CD4-positive, alpha-beta T cell (primary cell): ENCODE measurements around the gene MYO9A. TPM values are rescaled to one million over a fixed set of nuclear protein-coding genes. Genes with fewer than 3 reads are reported as not detected.

ENCODE experiments used
- ATAC-seq: fragments of 200-7000 bp; cut with Tn5 transposase; one replicate; pipeline ENCODE4 v1.10.0; 2022; ENCODE audit warnings: mild to moderate bottlenecking; ENCODE audit not compliant: poor library complexity
- CTCF ChIA-PET: fragments of 350-600 bp; sonication (Branson Sonifier 250); formaldehyde crosslinking; loops from one replicate; lab custom pipeline; 2021; ENCODE audit warnings: antibody characterized with exemption, inconsistent platforms; lab: Charles Lee
- POLR2A ChIA-PET: fragments of 350-600 bp; sonication (Branson Sonifier 250); formaldehyde crosslinking; loops from one replicate; lab custom pipeline; 2021; ENCODE audit warnings: antibody characterized with exemption, inconsistent platforms; lab: Charles Lee
- DNase-seq, 14 experiments: peaks; one replicate each; pipeline ENCODE4 v3.0.0-alpha.2; 2013 to 2020; ENCODE audit warnings: mixed read lengths in 2 of 14
- H3K27ac ChIP-seq, 2 donors: one replicate each; pipeline versions ENCODE4 v1.5.1 to v1.7.0; 2013; ENCODE audit warnings: low read length in 2 of 2, low read depth in 1 of 2, mild to moderate bottlenecking in 1 of 2
- H3K27me3 ChIP-seq, 2 experiments: 1 replicate in 1 of 2; 2 replicates in 1 of 2; pipeline versions ENCODE4 v1.6.1 to v1.7.0; 2013; ENCODE audit warnings: low read length in 2 of 2, control low read depth in 1 of 2, mild to moderate bottlenecking in 1 of 2, moderate library complexity in 1 of 2; ENCODE audit not compliant: insufficient read depth in 2 of 2, control insufficient read depth in 1 of 2
- H3K36me3 ChIP-seq: one replicate; pipeline ENCODE4 v1.6.1; 2013; ENCODE audit warnings: low read length, control low read depth; ENCODE audit not compliant: insufficient read depth
- H3K4me1 ChIP-seq: one replicate; pipeline ENCODE4 v1.6.1; 2013; ENCODE audit warnings: low read length, control low read depth; ENCODE audit not compliant: insufficient read depth
- H3K4me3 ChIP-seq: one replicate; pipeline ENCODE4 v1.5.1; 2013; ENCODE audit warnings: mild to moderate bottlenecking, low read length, moderate library complexity
- H3K9me3 ChIP-seq, 2 experiments: 1 replicate in 1 of 2; 2 replicates in 1 of 2; pipeline versions ENCODE4 v1.6.1 to v1.7.0; 2013; ENCODE audit warnings: low read length in 2 of 2, mild to moderate bottlenecking in 2 of 2, control low read depth in 1 of 2, moderate library complexity in 1 of 2; ENCODE audit not compliant: control insufficient read depth in 1 of 2, insufficient read depth in 1 of 2
- H3K27ac Mint-ChIP-seq: one replicate; pipeline ENCODE4 v1.8.0; 2020; ENCODE audit warnings: mixed read lengths
- H3K27me3 Mint-ChIP-seq: one replicate; pipeline ENCODE4 v1.8.0; 2021; ENCODE audit warnings: mixed read lengths
- H3K36me3 Mint-ChIP-seq: one replicate; pipeline ENCODE4 v1.8.0; 2021; ENCODE audit warnings: low read depth, mixed read lengths
- H3K4me1 Mint-ChIP-seq: one replicate; pipeline ENCODE4 v1.8.0; 2021; ENCODE audit warnings: low read depth, mixed read lengths
- H3K4me3 Mint-ChIP-seq: one replicate; pipeline ENCODE4 v1.8.0; 2020; ENCODE audit warnings: mild to moderate bottlenecking, mixed read lengths
- H3K9me3 Mint-ChIP-seq: one replicate; pipeline ENCODE4 v1.8.0; 2020; ENCODE audit warnings: mixed read lengths
- intact Hi-C, 2 experiments: fragments of 100-400 bp; cut with DNase I in 1 of 2; cut with micrococcal nuclease in 1 of 2; formaldehyde crosslinking; loops; one replicate each; pipeline versions ENCODE4 v1.15.1 to v1.9.0; 2023 to 2025; cut with DNase I, micrococcal nuclease
- total RNA-seq, 174 experiments: library from RNA in 2 of 174; stranded (reverse) in 2 of 174; gene quantifications; one replicate each; pipeline ENCODE4 v1.2.3 and lab custom pipeline; 2021 to 2026
- TF ChIP-seq, protein P1 (sequence below): fragments of 200-600 bp; IDR thresholded peaks from one replicate; pipeline ENCODE4 v1.8.0; 2022; ENCODE audit warnings: antibody characterized with exemption, mild to moderate bottlenecking

The MYO9A gene
- total RNA-seq, 2 experiments from 2014 or later, result 23.4 to 29.1 TPM

DNA sequence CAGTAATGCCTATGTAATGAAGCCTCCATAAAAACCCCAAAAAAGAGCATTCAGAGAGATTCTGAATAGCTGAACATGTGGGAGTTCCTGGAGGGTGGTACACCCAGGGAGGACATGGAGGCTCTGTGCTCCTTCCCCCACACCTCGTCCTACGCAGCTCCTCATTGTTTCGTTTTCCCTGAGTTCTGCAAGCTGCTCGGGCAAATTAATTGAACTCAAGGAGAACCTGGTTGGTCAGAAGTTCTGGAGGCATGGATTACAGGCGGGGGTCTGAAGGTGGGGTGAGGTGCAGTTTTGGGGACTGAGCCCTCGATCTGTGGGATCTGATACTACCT is 142.2 kb downstream of the MYO9A start:
- no peaks in the 10 kb centered on the region for H3K9me3 ChIP-seq
- Mint-ChIP-seq H3K27ac (no peak overlapping the region), H3K9me3 (no peaks in the 10 kb centered on the region), H3K4me1 (no peaks in the 10 kb centered on the region), H3K36me3 (peaks cover 47% of the 10 kb centered on the region), H3K27me3 (no peaks in the 10 kb centered on the region), H3K4me3 (no peak overlapping the region)
- POLR2A ChIA-PET, result no interaction called here
- ATAC-seq (no peak), DNase-seq (no peak)
- H3K36me3 ChIP-seq, result no peaks in the 10 kb centered on the region
- CTCF ChIA-PET, result no interaction called here
- intact Hi-C loops, result no loop called here
- no peaks in the 10 kb centered on the region for H3K27me3 ChIP-seq
- no peak overlapping the region for H3K27ac ChIP-seq
- H3K4me1 ChIP-seq, result no peaks in the 10 kb centered on the region
- no peak overlapping the region for H3K4me3 ChIP-seq
- TF ChIP-seq, protein P1, sequence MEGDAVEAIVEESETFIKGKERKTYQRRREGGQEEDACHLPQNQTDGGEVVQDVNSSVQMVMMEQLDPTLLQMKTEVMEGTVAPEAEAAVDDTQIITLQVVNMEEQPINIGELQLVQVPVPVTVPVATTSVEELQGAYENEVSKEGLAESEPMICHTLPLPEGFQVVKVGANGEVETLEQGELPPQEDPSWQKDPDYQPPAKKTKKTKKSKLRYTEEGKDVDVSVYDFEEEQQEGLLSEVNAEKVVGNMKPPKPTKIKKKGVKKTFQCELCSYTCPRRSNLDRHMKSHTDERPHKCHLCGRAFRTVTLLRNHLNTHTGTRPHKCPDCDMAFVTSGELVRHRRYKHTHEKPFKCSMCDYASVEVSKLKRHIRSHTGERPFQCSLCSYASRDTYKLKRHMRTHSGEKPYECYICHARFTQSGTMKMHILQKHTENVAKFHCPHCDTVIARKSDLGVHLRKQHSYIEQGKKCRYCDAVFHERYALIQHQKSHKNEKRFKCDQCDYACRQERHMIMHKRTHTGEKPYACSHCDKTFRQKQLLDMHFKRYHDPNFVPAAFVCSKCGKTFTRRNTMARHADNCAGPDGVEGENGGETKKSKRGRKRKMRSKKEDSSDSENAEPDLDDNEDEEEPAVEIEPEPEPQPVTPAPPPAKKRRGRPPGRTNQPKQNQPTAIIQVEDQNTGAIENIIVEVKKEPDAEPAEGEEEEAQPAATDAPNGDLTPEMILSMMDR, result no peak

DNA sequence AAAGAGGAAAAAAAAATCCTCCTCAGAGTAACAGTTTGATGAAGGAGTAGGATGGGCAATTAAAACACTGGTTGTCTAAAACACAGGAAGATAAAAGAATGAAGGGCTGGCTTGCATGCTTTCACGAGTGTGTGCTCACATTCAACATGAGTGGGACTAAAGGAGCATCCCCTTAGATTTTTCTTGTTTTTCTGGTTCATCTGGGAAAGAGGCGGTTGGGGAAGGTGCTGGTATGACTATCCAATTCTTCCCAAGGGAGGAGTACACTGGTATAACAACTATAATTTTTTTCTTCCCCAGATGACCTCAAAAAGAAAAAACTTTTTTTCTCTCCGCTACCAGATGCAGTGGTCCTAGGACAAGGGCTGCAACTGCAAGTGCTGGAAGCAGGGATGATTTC is 143.7 kb downstream of the MYO9A start:
- TF ChIP-seq, protein P1, result no peak
- Mint-ChIP-seq H3K4me3 (no peak overlapping the region), H3K27ac (no peak overlapping the region), H3K9me3 (no peaks in the 10 kb centered on the region), H3K4me1 (no peaks in the 10 kb centered on the region), H3K27me3 (no peaks in the 10 kb centered on the region), H3K36me3 (peaks cover 50% of the 10 kb centered on the region)
- Histone ChIP-seq H3K4me3 (no peak overlapping the region), H3K4me1 (no peaks in the 10 kb centered on the region), H3K27me3 (no peaks in the 10 kb centered on the region), H3K36me3 (no peaks in the 10 kb centered on the region), H3K9me3 (no peaks in the 10 kb centered on the region), H3K27ac (no peak overlapping the region)
- no peak for ATAC-seq
- CTCF ChIA-PET, result no interaction called here
- intact Hi-C loops, result no loop called here
- DNase-seq, result no peak
- POLR2A ChIA-PET, result no interaction called here

GRCh38 chr15:71973366-71973765 is 144.6 kb downstream of the MYO9A start:
- H3K4me1 ChIP-seq, result no peaks in the 10 kb centered on the region
- ChIA-PET CTCF (no interaction called here), POLR2A (no interaction called here)
- DNase-seq (no peak), ATAC-seq (no peak)
- TF ChIP-seq, protein P1, result no peak
- H3K4me1 Mint-ChIP-seq, result no peaks in the 10 kb centered on the region
- no peak overlapping the region for H3K27ac ChIP-seq
- no peak overlapping the region for H3K4me3 Mint-ChIP-seq
- no peaks in the 10 kb centered on the region for H3K27me3 ChIP-seq
- H3K9me3 Mint-ChIP-seq, result no peaks in the 10 kb centered on the region
- no peak overlapping the region for H3K4me3 ChIP-seq
- no peak overlapping the region for H3K27ac Mint-ChIP-seq
- no peaks in the 10 kb centered on the region for H3K27me3 Mint-ChIP-seq
- no peaks in the 10 kb centered on the region for H3K36me3 ChIP-seq
- peaks cover 45% of the 10 kb centered on the region for H3K36me3 Mint-ChIP-seq
- H3K9me3 ChIP-seq, result no peaks in the 10 kb centered on the region
- intact Hi-C loops, result no loop called here
